Measurements from ENCODE around the gene SHROOM2.

Gene SHROOM2

DNA sequence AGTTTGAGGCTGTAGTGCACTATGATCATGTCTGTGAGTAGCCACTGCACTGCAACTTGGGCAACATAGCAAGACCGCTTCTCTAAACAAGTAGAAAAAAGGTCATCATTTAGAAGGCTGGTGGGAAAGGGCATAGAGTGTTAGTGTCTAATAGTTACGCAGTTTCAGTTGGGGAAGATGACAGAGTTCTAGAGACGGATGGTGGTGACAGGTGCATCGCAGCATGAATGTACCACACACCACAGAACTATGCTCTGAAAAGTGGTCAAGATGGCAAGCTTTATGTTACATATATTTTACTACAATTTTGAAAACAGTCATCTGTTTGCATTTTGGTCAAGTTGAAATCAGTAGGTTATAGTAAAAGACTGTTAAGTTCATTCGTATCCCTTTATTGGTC is 157.2 kb downstream of the SHROOM2 start:
- H3K9me3 ChIP-seq (replicated peaks; ENCODE audit: insufficient read depth, low read length): no peaks in the 10 kb centered on the region
- no peak for DNase-seq
- no peaks in the 10 kb centered on the region for H3K27me3 ChIP-seq (replicated peaks; ENCODE audit: insufficient read depth, low read length)
- no peaks in the 10 kb centered on the region for H3K9me2 ChIP-seq (replicated peaks; ENCODE audit: insufficient read depth, low read length)
- no peaks in the 10 kb centered on the region for H3F3A ChIP-seq (ENCODE audit: insufficient read depth, low read length)
- H3K4me3 ChIP-seq (ENCODE audit: low read length): no peak overlapping the region
- no peaks in the 10 kb centered on the region for H3K36me3 ChIP-seq (replicated peaks; ENCODE audit: insufficient read depth, low read length)
- no peak overlapping the region for H3K9ac ChIP-seq (ENCODE audit: low read length)
- H3K4me1 ChIP-seq (ENCODE audit: low read length): no peaks in the 10 kb centered on the region
- H3K27ac ChIP-seq (ENCODE audit: low read length): no peak overlapping the region
- H3K4me2 ChIP-seq (ENCODE audit: low read depth, low read length): no peak overlapping the region
- no peak overlapping the region for H2AFZ ChIP-seq (ENCODE audit: low read length)
- TF ChIP-seq EZH2phosphoT487 (IDR thresholded peaks at IDR 0.05; ENCODE audit: low read length) (no peak), CTCF (IDR thresholded peaks at IDR 0.05; ENCODE audit: low read length) (no peak), EZH2 (optimal IDR thresholded peaks at IDR 0.05; ENCODE audit: low read depth, low read length) (no peak)
- H3K79me2 ChIP-seq (ENCODE audit: low read length): no peaks in the 10 kb centered on the region
- H4K20me1 ChIP-seq (ENCODE audit: insufficient read depth, low read length): no peaks in the 10 kb centered on the region

GRCh38 chrX:9947131-9947794 is 161.0 kb downstream of the SHROOM2 start:
- H3K79me2 ChIP-seq (ENCODE audit: low read length): no peaks in the 10 kb centered on the region
- no peak overlapping the region for H2AFZ ChIP-seq (ENCODE audit: low read length)
- no peak overlapping the region for H3K27ac ChIP-seq (ENCODE audit: low read length)
- H3K27me3 ChIP-seq (replicated peaks; ENCODE audit: insufficient read depth, low read length): no peaks in the 10 kb centered on the region
- H3K4me2 ChIP-seq (ENCODE audit: low read depth, low read length): no peak overlapping the region
- no peak overlapping the region for H3K4me3 ChIP-seq (ENCODE audit: low read length)
- TF ChIP-seq EZH2 (optimal IDR thresholded peaks at IDR 0.05; ENCODE audit: low read depth, low read length): no peak
- TF ChIP-seq CTCF (IDR thresholded peaks at IDR 0.05; ENCODE audit: low read length): no peak
- TF ChIP-seq EZH2phosphoT487 (IDR thresholded peaks at IDR 0.05; ENCODE audit: low read length): no peak
- no peaks in the 10 kb centered on the region for H3F3A ChIP-seq (ENCODE audit: insufficient read depth, low read length)
- no peak for DNase-seq
- no peaks in the 10 kb centered on the region for H3K9me2 ChIP-seq (replicated peaks; ENCODE audit: insufficient read depth, low read length)
- H3K9me3 ChIP-seq (replicated peaks; ENCODE audit: insufficient read depth, low read length): no peaks in the 10 kb centered on the region
- no peak overlapping the region for H3K9ac ChIP-seq (ENCODE audit: low read length)
- no peaks in the 10 kb centered on the region for H4K20me1 ChIP-seq (ENCODE audit: insufficient read depth, low read length)
- no peaks in the 10 kb centered on the region for H3K36me3 ChIP-seq (replicated peaks; ENCODE audit: insufficient read depth, low read length)
- H3K4me1 ChIP-seq (ENCODE audit: low read length): no peaks in the 10 kb centered on the region

DNA sequence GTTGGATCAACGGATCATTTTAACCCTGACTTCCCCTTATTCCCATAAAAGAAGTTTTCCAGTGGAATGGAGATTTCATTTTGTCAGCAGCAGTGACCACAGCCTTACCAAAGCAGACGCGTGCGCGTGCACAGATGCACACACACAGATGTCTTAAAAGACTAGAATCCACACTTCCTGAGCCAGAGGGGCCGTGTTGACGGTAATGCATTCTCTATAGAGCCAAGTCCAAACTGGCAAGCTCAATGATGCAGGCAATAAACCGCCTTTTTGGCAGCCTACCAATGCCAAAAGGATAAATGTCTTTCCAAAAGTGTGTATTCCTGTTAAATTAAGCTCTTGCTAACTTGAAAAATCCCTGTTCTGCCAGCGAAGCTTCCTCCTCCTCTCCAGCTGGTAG is 162.2 kb downstream of the SHROOM2 start:
- DNase-seq: no peak
- Histone ChIP-seq H3K4me3 (ENCODE audit: low read length) (no peak overlapping the region), H3F3A (ENCODE audit: insufficient read depth, low read length) (no peaks in the 10 kb centered on the region), H3K9me2 (replicated peaks; ENCODE audit: insufficient read depth, low read length) (no peaks in the 10 kb centered on the region), H3K9me3 (replicated peaks; ENCODE audit: insufficient read depth, low read length) (no peaks in the 10 kb centered on the region), H2AFZ (ENCODE audit: low read length) (no peak overlapping the region), H3K27ac (ENCODE audit: low read length) (no peak overlapping the region), H3K9ac (ENCODE audit: low read length) (no peak overlapping the region), H4K20me1 (ENCODE audit: insufficient read depth, low read length) (no peaks in the 10 kb centered on the region), H3K4me2 (ENCODE audit: low read depth, low read length) (no peak overlapping the region), H3K79me2 (ENCODE audit: low read length) (no peaks in the 10 kb centered on the region), H3K4me1 (ENCODE audit: low read length) (no peaks in the 10 kb centered on the region), H3K27me3 (replicated peaks; ENCODE audit: insufficient read depth, low read length) (no peaks in the 10 kb centered on the region), H3K36me3 (replicated peaks; ENCODE audit: insufficient read depth, low read length) (no peaks in the 10 kb centered on the region)
- TF ChIP-seq EZH2 (optimal IDR thresholded peaks at IDR 0.05; ENCODE audit: low read depth, low read length) (no peak), CTCF (IDR thresholded peaks at IDR 0.05; ENCODE audit: low read length) (no peak), EZH2phosphoT487 (IDR thresholded peaks at IDR 0.05; ENCODE audit: low read length) (no peak)
